Measurements from ENCODE around the gene HMX1.

Gene HMX1

DNA sequence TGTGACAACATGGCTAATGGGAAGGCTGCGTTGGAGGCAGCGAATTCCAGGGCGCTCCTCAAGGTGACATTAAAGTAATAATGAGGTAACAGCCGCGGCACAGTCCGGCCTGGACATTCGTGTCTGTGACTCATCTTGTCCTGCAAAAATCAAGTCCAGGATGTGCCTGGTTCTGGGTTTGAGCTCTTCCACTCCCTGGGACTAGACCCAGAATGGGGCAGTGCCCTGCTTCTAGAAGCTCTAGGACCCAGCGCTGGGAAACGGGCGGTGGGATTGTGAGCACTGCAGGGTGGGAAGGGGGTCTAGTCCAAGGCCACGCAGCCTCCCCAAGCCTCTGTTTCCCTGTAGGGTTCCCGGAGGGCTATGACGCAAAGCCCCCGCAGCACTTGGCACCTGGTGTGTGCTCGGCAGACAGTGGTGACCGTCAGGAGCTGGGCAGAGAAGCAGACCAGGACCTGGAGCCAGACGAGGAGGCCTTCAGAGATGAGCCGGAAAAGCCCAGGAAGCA is 34.9 kb downstream of the HMX1 start:
- DNase-seq (ENCODE audit: extremely low read depth, low read depth): no peak
- H3K4me3 ChIP-seq (replicated peaks; ENCODE audit: low read depth, low read length): no peak overlapping the region
- TF ChIP-seq, protein P1, sequence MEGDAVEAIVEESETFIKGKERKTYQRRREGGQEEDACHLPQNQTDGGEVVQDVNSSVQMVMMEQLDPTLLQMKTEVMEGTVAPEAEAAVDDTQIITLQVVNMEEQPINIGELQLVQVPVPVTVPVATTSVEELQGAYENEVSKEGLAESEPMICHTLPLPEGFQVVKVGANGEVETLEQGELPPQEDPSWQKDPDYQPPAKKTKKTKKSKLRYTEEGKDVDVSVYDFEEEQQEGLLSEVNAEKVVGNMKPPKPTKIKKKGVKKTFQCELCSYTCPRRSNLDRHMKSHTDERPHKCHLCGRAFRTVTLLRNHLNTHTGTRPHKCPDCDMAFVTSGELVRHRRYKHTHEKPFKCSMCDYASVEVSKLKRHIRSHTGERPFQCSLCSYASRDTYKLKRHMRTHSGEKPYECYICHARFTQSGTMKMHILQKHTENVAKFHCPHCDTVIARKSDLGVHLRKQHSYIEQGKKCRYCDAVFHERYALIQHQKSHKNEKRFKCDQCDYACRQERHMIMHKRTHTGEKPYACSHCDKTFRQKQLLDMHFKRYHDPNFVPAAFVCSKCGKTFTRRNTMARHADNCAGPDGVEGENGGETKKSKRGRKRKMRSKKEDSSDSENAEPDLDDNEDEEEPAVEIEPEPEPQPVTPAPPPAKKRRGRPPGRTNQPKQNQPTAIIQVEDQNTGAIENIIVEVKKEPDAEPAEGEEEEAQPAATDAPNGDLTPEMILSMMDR (IDR thresholded peaks at IDR 0.05; ENCODE audit: low read depth, low read length, missing control alignments): no peak

DNA sequence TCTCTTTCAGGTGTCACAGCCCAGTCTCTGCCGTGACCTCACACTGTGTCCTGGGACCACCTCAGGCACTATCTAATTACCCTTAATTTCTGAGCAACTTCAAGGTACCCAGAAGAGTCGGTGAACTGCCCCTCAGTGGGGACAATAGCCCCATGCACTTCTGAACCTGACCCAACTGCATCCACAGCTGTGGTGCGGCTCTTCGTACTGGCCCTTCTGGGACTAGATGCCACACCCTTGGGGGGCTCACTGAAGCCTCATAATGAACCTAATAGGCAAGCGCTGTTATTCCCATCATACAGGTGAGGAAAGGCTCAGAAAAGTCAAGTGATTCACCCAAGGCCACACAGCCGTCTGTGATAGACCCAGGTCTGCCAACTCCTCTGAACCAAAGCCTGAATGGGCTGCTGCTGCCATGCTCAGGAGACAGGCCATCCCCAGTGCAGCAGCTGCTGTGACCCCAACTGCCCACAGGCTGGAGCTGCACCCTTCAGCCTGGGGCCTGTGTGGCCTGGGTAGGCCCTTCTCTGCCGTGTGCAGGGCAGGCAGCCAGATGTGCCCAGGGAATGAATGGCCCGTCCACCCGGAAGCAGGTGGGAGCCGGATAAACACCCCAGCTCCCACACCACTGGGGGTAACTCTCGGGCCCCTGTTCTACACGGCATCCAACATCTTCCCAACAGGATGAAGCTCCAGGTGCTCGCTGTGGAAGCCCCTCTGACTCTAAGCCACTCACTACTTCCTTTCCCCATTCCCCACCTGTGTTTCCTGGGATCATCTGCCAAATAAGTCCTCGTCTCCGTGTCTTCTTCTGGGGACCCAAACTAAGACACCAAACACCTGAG is 35.9 kb downstream of the HMX1 start:
- no peak for DNase-seq (ENCODE audit: extremely low read depth, low read depth)
- H3K4me3 ChIP-seq (replicated peaks; ENCODE audit: low read depth, low read length): no peak overlapping the region
- TF ChIP-seq, protein P1 (IDR thresholded peaks at IDR 0.05; ENCODE audit: low read depth, low read length, missing control alignments): no peak

DNA sequence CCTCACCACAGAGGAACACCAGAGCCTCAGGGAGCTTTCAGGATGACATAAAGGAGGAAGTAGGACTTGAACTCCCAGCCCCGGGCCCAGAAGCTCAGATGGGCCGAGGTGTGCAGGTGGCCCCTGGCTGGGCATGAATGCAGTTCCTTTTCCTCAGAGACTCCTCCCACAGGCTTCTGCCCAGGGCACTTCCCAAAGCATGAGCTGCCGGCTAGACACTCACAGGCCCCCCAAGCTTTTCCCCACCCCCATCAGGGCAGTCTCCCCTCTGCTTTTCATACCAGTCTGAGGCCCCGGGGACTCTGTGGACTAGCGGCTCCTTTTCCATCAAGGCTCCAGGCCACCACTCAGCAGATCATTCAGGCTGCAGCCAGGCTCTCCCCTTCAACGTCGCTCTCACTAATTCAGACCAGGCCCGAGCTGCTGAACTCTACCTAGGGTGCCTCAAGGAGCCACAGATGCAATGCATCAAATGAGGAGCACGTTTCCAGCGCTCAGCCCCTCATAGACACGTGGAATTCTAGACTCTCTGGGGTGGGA is 36.9 kb downstream of the HMX1 start:
- DNase-seq (ENCODE audit: extremely low read depth, low read depth): no peak
- TF ChIP-seq, protein P1 (IDR thresholded peaks at IDR 0.05; ENCODE audit: low read depth, low read length, missing control alignments): no peak
- no peak overlapping the region for H3K4me3 ChIP-seq (replicated peaks; ENCODE audit: low read depth, low read length)

DNA sequence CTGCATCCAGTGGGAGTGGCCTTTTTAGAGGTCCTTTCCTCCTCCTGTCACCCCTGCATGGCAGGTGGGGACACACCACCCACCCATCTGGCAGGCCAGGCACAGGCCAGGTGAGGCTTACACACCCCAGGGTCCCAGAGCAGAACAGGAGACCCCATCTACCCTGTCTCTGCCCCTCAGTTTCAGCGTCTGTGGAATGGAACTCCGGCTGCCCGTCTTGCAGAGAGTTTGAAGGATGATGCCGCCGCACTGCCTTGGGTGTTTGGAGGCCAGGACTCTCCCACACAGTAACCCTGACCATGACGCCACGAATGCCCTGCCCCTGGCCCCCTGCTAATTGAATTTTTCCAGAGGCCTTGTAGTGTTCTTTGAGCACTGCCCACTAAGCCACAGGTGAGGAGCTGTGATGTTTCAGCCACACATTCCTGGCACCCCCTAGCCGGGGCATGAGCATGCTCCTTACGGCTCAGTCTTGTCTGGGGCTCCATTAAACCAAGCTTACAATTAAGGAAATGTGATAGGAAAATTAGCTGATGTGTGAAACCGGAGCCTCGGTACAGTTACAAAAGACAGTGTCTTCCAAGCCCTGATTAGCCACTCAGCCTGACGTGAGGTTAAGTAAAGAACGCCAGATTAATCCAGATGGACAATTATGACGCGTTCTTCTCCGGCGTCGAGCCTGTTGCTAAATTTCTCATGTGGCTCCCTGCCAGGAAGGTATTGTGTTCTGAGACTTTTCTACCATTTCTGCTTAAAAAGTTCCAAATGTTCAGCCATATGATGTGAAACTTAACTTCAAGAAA is 39.3 kb downstream of the HMX1 start:
- DNase-seq (ENCODE audit: extremely low read depth, low read depth): peak; percentile 3
- H3K4me3 ChIP-seq (replicated peaks; ENCODE audit: low read depth, low read length): no peak overlapping the region
- TF ChIP-seq, protein P1 (IDR thresholded peaks at IDR 0.05; ENCODE audit: low read depth, low read length, missing control alignments): no peak

DNA sequence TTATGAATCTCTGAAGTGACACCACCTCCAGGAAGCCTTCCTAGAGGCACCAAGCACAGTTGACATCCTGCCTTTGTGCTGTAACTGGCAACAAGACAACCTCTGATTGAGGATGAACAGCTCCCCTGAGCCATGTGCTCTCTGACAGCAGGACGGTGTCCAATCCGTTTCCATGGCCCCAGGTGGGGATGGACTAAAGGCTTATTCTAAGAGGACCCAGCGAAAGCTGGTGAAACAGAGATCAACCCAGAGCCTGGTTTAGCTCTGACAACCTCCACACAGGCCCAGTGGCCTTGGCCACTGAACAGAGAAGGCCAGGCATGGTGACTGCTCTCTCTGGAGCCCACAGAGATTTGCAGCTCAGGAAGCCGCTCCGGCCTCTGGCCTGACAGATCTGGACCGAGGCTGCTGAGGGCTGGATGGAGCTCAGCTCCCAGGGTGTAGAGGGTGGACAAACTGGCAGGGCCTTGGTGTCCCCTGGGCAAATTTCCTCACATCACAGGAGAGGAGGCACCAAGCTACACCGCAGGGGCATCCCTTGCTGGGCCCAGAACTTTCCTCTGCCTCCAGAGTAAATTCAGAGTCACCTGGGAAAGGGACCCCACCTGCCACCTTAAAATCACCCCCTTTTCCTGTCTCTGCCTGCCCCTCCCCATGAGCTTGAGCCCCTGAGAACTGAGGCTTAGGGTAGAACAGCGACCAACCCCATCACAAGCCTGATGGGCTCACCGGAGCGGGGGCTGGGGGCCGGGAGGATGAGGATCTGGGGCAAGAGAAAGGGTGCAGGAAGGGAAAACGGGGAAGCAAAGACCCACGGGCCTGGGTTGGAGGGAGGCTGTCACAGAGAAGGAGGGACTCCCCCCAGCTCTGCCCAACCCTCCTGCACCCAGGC is 40.2 kb downstream of the HMX1 start:
- TF ChIP-seq, protein P1 (IDR thresholded peaks at IDR 0.05; ENCODE audit: low read depth, low read length, missing control alignments): no peak
- H3K4me3 ChIP-seq (replicated peaks; ENCODE audit: low read depth, low read length): no peak overlapping the region
- DNase-seq (ENCODE audit: extremely low read depth, low read depth): no peak
